Stimulated activated CD8-positive, alpha-beta memory T cell treated with anti-CD3 and anti-CD28 coated beads, Interleukin-7, amount 100 ng/mL, for 48 hours (primary cell): ENCODE data around the gene AFAP1.
"Not testable (repeated sequence)": the region's sequence is repeated elsewhere in the genome, so short reads cannot be mapped to it uniquely, and the experiment has no call there.

Source experiments
- DNase-seq, 2 donors: peaks; one replicate each; pipeline ENCODE4 v3.0.0-alpha.2; 2020; ENCODE audit warnings: low read depth in 1 of 2; ENCODE audit errors: extremely low read depth in 1 of 2

AFAP1 gene

GRCh38 chr4:7918187-7918586 is 21.5 kb downstream of the AFAP1 start:
- DNase-seq: not testable (repeated sequence)

GRCh38 chr4:7917669-7918068 is 22.0 kb downstream of the AFAP1 start:
- no peak for DNase-seq

- no peak for DNase-seq
Measured at GRCh38 chr4:7915875-7916242, 23.8 kb downstream of the AFAP1 start.

- DNase-seq: no peak
Measured at GRCh38 chr4:7912826-7913225, 26.8 kb downstream of the AFAP1 start.

- no peak for DNase-seq
Measured at GRCh38 chr4:7910952-7911578, 28.6 kb downstream of the AFAP1 start.

GRCh38 chr4:7910263-7910896 is 29.3 kb downstream of the AFAP1 start:
- no peak for DNase-seq

GRCh38 chr4:7909463-7910262 is 30.0 kb downstream of the AFAP1 start:
- no peak for DNase-seq

- DNase-seq: no peak
Measured at GRCh38 chr4:7908668-7909067, 31.0 kb downstream of the AFAP1 start.

GRCh38 chr4:7907142-7907541 is 32.5 kb downstream of the AFAP1 start:
- no peak for DNase-seq

- no peak for DNase-seq
Measured at GRCh38 chr4:7906171-7906701, 33.4 kb downstream of the AFAP1 start.

- no peak for DNase-seq
Measured at GRCh38 chr4:7904952-7905915, 34.4 kb downstream of the AFAP1 start.

GRCh38 chr4:7903791-7904516 is 35.7 kb downstream of the AFAP1 start:
- DNase-seq: no peak

GRCh38 chr4:7902826-7903225 is 36.8 kb downstream of the AFAP1 start:
- DNase-seq: no peak

GRCh38 chr4:7902101-7902553 is 37.5 kb downstream of the AFAP1 start:
- DNase-seq: no peak

- DNase-seq: no peak
Measured at GRCh38 chr4:7901311-7901885, 38.3 kb downstream of the AFAP1 start.

- DNase-seq: no peak
Measured at GRCh38 chr4:7900334-7900909, 39.2 kb downstream of the AFAP1 start.

GRCh38 chr4:7899184-7899869 is 40.3 kb downstream of the AFAP1 start:
- no peak for DNase-seq

- DNase-seq: no peak
Measured at GRCh38 chr4:7898385-7898784, 41.3 kb downstream of the AFAP1 start.

- no peak for DNase-seq
Measured at GRCh38 chr4:7897811-7898210, 41.9 kb downstream of the AFAP1 start.
